OCI-LY3 (cell line): ENCODE measurements around the gene CTTNBP2NL.

Source experiments
- CTCF ChIP-seq: fragments of 200-600, 300-600 bp; sonication (generic); IDR thresholded peaks from 2 replicates; pipeline ENCODE4 v1.5.1; 2014; ENCODE audit warnings: antibody characterized with exemption, low read length, low read depth
- EZH2phosphoT487 ChIP-seq: fragments of 200-600 bp; shearing (Covaris generic); IDR thresholded peaks from 2 replicates; pipeline ENCODE4 v1.6.1; 2018; ENCODE audit warnings: antibody characterized with exemption, mixed run types, low read depth

- TF ChIP-seq CTCF (peak; percentile 84), EZH2phosphoT487 (no peak)
These were observed 5.0 kb upstream of the CTTNBP2NL start for GRCh38 chr1:112390775-112391602.
